ENCODE results near the gene TM9SF3.

TM9SF3 gene

DNA sequence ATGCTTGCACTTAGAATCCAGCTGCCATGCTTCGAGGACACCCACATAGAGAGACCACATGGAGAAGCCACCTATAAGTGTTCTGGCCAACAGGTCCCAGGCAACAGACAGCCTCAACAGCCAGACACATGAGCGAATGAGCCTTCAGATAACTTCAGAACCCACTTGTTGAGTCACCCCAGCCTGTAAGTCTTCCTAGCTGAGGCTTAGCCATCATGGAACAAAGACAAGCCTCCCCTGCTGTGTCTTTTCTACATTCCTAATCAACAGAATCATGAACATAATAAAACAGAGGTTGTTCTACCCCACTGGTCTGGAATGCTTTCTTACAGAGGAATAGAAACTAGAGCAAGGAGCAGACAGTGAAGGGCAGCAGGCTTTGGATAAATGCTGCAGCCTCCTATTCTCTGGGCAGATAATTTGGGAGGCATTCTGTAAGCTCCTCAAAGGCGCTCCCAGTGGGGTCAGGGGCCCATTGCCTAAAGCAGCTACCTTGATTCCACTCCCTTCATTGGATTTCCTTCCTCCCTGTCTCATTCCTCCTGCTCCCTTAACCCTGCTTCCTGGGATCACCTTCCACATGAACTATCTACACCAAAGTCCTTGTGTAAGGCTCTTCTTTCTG is 77.7 kb downstream of the TM9SF3 start:
- DNase-seq (ENCODE audit: low read depth) = peak; percentile 92

DNA sequence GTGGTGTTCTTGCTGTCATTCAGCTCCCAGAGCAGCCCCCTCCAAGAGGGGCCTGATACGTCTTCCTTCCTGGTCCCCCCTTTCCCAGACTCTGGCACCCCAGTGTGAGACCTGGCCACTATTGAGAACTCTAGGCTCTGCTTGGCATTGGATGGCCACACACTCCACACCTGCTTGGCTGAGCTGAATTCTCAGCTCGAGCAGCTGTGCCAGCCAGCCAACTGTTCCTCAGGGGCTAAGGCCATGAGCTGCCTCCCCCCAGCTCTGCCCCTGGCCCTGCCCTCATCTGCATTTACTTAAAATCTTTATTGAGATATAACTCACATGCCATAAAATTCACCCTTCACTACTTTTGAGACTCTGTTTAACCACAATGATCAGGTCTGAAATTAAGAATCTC is 79.8 kb downstream of the TM9SF3 start:
- no peak for DNase-seq (ENCODE audit: low read depth)

DNA sequence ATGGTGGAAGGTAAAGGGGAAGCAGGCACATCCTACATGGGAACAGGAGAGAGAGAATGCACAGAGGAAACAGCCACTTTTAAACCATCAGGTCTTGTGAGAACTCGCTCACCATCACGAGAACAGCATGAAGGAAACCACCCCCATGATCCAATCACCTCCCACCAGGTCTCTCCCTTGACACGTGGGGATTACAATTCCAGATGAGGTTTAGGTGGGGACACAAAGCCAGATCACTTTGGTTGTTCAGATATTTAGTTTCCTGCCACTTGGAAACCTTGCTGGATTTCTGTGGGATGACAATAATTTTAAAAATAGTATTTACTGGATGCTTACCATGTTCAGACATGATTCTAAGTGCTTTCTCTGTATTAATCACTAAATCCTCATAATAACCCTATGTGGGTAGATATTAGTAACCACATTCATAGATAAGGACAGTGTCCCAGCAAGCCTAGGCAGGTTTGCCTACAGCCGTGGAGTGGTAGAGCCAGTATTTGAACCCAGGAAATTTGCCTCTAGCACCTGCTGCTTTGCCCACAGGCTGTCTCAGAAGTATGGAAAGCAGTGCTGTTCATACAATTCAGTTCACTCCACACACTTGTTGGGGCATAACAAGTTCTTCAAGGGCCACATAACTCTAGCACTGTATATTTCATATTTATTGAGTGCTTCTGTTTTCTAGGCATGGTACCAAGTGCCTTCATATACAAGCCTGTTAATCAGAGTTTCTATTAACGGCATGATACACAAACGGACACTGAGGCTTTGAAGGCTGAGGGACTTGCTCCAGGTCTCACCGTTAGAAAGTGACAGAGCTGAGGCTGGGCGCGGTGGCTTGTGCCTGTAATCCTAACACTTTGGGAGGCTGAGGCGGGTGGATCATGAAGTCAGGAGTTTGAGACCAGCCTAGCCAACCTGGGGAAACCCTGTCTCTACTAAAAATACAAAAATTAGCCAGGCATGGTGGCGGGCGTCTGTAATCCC is 81.4 kb downstream of the TM9SF3 start:
- DNase-seq (ENCODE audit: low read depth) = no peak

DNA sequence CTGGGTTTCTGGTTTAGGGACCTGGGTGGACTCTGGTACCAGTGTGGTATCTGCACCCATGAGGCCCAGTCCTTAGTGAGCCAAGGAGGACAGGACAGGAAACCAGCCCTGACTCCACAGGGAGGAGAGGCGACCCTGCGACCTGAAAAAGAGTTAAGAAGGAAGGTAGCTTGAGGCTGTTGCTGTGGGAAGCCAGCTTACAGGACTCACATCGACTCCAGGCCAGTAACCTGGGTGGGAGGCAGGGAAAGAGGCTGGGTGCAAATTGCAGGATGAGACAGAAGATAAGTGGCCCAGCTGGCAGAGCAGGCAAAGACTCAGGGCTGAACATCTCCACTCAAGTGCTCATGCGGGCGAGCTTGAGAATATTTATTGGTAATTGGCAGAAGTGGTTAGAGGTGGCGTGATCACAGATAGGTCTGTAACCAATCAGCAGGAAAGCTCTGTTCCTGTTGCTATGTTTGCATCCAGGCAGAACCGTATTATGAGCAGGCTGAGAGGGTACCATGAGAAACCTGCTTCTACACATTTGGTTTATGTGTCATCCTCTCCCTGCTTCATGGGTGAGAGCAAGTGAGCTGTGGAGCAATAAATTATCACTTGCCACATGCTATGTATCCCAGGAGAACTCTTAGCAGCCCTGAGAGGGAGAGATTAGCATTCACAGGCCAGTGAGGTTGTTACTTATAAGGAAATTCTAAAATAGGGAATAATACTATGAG is 84.1 kb downstream of the TM9SF3 start:
- DNase-seq (ENCODE audit: low read depth) = no peak

DNA sequence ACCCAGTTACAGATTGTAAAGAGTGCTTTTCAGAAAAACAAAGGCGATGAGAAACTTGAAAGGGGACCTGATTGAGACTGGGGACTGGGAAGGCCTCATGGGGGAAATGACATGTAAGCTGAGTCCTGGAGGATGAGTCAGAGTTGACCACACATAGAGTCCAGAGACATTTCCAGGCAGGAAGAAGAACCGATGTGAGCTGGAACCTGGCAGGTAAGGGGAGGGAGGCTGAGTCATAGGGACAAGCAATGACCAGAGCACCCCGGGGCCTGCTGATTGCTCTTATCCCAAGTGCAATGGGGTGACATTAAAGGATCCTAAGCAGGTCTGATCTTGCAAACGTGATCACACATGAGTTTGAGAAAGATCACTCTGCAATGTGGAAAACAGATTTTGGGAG is 84.8 kb downstream of the TM9SF3 start:
- DNase-seq (ENCODE audit: low read depth) = peak; percentile 10

DNA sequence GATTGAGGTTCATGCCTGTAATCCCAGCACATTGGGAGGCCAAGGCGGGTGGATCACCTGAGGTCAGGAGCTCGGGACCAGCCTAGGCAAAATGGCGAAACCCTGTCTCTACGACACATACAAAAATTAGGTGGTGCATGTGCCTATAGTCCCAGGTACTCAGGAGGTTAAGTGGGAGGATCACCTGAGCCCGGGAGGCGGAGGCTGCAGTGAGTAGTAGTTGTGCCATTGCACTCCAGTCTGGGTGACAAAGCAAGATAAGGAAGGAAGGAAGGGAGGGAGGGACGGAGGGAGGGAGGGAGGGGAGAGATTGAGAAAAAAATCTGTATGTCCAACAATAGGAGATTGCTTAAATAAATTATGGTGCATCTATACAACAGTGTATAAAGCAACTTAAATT is 86.3 kb downstream of the TM9SF3 start:
- no peak for DNase-seq (ENCODE audit: low read depth)

DNA sequence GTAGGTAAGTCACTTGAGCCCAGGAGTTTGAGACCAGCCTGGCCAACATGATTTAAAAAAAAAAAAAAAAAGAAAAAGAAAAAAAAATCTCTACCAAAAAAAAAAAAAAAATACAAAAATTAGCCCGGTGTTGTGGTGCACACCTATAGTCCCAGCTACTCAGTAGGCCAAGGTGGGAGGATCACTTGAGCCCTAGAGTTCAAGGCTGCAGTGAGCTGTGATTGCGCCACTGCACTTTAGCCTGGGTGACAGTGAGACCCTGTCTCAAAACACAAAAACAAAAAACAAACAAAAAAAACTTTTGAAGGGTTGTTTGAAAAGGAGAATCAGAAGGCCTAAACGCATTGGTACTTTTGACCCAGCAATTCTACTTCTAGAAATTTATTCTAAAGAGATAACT is 86.8 kb downstream of the TM9SF3 start:
- DNase-seq (ENCODE audit: low read depth) = no peak

DNA sequence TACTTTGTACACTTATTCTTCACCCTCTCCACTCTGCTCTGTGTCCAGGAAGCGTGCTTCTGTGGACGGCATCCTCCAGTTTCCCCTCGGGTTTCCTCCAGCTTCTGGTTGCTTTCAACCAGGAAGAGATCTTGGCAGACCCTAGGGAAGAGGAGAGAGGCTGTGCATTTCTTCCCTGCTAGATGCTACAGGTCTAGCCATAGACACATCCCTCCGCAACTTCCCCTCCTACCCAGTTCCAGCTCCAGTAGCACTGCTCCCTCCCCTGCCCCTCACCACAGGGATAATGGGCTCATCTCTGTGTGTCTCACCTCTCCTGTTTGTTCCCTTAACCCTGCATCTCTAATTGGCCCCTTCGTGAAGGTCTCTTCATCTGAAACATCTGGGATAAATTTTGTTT is 89.4 kb downstream of the TM9SF3 start:
- no peak for DNase-seq (ENCODE audit: low read depth)

DNA sequence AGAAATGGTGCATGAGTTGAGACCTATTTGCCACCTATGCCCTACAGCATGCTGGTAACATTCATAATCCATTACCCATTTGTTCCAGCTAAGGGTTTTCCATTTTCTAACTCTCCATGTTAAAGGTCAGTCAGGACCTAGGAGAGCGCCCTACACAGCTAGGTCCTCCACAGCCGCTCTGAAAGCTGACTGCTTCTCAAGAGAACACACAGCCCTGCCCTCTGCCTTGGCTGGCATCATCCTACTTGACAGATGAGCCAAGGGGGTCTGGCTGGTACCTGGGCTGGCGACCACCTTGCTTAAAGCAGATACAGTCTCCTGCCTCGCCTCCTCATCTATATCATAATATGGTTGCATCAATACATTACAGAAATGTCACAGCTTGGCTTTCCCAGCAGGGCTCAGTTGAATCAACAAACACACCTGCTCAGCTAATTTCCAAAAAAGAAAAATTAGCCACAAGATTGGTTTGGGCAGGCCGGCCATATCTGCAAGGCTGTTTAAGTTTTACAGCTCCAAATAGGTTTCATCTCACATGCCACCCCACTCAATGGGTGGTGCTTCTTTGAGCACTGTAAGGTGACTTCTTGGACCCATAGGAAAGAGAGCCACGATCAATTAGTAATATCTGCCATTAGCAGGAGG is 90.4 kb downstream of the TM9SF3 start:
- no peak for DNase-seq (ENCODE audit: low read depth)

DNA sequence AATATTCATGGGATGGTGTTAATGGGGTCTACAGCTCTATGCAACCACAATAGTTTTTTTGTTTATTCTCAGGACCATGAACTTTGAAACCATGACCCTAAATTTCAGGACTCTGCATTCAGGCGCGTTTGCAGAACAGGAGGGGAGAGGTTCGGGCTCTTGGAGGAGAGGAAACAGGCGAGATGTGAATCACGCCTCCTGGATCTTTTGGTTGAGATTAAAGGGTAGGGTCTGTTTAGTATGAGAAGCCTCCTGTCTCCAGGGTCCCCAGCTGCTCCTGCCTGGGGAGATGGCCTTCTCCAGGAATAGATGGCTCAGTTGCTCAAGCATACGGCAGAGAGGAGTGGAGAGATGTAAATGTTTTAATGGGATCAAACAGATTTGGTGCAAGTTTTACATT is 91.3 kb downstream of the TM9SF3 start:
- DNase-seq (ENCODE audit: low read depth) = no peak

DNA sequence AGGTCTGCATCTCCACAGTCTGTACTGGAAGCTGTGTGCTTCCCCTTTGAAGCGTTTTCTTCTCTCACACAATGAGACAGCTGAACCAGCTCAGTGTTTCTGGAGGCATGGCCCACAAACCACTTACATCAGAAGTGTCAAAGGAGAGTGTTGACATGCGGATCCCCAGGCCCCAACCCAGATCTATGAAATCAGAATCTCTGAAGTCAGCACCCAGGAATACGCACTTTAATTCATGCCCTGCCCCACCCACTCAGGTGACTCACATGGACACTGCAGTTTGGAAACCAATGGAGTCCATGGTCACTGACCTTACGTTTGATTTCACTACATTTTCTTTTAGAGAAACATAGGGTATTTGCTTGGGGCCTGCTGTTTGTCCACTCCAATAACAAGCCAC is 92.1 kb downstream of the TM9SF3 start:
- no peak for DNase-seq (ENCODE audit: low read depth)

DNA sequence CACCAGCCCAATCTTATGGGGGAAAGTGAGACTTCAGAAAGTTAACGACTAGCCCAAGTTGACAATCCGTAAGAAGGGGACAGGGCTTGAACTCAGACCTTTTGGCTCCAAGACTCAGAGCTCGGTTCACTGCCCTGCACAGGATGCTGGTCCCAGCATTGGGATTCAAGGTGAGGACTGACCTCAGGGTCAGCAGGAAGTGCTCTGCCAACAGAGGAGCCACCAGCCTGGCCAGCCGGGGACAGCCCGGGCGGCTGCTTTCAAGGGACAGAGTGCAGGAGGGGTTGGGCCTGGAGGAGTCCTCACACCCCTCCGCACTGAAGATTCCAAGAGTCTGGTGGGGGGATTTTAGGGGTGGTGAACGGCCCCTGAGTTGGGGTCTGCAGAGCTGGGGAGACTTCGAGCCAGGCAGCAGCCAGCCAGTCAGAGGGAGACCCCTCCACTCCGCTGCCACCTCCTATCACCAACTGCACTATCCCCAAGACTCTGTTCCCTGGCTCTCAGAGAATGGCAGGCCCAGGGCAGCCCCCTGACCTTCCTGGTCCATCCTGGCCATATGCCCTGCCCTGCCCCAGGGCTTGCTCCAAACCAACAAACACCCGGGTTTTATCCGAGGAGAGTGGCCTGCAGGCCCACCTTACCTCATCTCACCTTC is 92.8 kb downstream of the TM9SF3 start:
- DNase-seq (ENCODE audit: low read depth) = no peak

DNA sequence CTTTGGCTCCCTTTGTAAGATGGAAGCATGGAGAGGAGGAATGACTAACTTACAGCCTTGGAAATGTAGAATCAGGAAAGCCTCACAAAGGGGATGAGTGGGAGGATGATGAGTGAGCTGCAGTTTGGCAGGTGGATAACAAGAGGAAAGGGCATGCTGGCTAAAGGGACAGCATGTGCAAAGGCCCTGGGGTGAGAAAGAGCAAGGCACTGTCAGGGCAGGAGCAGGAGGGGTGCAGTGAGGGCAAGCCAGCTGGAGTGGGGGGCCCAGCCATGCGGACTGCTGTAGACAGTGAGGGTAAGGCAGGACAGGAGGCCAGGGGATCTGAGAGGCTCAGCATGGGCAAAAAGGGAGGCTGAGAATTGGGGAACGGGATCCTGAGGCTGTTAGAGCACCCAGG is 93.6 kb downstream of the TM9SF3 start:
- no peak for DNase-seq (ENCODE audit: low read depth)

DNA sequence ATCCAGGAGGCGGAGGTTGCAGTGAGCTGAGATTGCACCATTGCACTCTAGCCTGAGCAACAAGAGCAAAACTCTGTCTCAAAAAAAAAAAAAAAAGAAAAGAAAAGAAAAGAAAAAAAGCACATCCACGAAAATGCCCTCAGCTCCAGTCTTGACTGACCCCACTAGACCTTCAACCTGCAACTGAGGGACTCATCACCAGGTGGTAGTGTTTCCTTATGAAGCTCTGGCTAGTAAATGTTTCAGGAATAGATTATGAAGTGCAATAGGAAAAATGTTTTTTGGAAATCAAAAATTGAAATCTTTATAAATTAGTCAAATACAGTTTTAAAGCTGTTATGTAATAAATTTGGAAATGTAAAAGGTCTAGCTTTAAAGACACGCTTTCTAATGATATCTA is 95.5 kb downstream of the TM9SF3 start:
- no peak for DNase-seq (ENCODE audit: low read depth)

DNA sequence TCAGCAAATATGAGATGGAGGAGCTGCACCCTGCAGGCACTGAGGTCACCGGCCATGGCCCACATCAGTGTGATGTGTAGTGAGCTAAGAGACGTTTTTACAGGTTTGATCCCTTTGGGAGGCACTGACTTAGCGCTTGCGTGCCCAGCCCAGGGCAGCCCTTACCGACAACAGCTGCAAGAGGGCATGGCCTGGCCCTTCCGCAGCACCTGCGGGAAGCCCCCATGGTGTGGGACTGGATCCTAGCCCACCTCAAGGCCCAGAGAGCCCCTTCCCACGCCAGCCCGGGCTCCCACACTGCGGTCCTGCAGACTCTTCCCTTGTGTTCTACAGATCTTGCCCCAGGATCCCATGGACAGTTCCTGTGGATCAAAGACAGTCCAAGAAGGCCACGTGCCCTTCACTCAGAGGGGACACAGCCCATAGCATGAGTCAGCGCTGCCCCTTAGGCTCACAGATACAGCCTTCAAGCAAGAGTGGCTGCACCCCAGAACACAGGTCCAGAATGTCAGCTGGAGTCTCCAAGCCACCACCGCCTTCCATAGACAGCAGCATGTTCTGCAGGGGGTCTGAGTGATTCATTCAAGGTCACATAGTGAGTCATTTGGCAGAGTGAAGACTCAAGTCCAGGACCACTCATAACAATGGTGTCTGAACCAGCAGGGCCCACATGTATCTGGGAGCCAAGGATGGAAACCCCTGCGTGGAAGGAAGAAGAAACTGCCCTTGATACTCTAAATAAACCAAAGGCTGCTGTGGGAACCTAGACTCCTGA is 98.5 kb downstream of the TM9SF3 start:
- DNase-seq (ENCODE audit: low read depth) = no peak

DNA sequence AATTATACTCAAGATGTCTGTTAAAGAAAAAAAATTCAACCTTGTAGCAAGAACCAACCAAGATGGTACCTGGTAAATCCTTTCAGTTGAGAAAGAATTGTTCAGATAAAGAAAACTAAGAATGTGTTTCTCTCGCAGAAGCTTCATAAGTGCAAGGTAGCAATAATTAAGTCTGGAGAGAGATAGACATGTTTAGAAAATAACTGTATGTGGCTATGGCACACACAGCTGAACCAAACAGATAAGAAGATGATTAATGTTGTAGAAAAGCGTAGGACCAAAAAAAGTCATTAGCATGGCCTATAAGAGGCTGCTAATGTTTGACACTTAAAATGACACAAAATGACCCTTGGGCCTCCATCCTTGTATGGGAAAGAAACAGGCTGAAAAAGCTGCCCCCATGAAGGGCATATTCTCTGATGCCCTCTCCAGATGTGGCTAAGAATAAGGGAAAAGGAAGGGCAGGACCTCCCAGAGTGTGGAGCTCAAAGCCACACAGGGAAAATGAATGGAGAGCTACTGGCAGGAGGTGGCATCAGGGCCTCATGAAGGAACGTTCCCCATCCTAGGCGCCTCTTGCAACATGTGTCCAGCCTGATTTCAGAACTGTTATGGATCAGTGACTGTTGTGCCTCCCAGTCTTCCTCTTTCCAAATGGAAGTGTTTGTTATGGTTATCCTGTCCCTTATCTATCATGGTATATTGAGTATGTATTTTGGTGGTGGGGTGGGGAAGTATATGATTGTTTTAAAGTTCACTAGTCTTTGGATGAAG is 103.8 kb downstream of the TM9SF3 start:
- no peak for DNase-seq (ENCODE audit: low read depth)

DNA sequence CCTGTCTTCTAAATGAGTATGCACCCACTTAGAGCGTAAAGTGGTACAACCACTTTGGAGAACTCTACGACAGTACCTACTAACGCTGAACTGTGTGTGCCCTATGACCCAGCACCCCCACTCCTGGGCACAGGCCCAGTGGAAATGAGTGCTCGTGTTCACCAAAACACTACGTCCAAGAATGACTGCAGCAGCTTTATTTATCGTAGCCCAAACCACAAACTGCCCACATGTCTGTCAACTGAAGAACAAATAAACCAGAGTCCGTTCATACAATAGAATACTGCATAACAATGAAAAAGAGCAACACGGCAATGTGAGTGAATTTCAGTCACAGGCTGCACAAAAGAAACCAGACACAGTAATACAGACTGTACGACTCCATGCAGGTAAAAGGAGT is 108.5 kb downstream of the TM9SF3 start:
- no peak for DNase-seq (ENCODE audit: low read depth)

DNA sequence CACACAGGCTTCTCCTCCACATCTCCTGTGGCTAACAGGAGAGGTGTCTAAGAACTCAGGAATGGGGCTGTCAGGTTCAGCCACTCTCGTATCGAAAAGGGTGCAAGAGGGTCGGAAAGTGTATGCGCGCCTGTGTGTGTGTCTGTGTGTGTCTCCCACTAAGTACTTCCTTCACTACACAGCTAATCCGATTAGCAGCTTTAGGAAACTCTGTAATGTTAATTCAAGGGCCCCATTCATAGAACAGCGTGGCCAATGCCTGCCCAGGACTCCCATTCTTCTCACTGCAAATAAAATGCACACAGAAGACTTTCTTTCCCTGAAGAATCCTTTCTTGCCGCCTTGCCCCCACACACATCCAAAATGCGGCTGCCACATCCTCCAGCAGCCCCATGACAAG is 112.9 kb downstream of the TM9SF3 start:
- DNase-seq (ENCODE audit: low read depth) = no peak

DNA sequence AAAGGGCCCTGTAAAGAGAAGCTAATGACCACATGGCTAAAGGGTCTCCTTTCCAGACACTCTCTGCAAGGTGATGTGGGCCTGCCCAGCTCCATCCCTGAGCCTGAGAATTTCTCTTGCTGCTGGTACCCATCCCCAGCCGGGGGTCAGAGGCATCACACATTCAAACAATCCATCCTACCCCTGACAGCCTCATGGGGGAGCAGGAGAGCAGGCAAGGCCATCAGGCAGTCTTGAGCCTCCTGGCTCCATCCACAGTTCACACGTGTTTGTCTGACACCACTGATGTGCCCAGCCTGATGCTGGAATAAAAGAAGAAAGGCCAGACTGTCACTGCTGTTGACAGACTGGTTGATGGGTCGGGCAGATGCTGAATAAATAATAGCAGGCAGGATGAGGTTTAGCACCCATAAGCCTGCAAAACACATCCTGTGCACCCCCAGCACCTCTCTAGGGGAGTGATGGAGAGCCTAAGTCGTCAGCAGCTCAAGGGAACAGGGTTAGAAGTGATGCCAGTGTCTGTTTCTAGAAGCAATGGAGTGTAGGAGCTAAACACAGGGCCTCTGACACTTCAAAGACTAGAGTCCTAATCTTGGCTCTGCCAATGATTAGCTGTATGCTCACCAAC is 116.6 kb downstream of the TM9SF3 start:
- no peak for DNase-seq (ENCODE audit: low read depth)

DNA sequence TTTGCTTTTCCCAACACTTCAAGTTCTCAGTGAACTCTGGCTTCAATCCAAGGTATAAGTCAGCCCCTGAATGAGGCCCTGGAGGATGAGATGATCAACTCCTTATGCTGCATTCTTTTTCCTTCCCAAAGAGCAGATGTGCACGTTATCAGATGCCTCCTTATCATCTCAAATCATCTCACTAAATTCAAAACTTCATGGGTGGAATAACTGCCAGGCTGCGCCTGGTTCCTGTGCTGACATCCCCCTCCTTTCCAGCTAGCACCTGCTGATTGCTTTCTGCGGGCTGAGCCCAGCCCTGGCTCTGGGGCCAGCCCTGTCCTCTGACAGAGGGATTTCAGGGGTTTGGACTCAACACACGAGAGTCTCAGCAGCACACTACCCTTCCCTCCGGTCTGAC is 118.0 kb downstream of the TM9SF3 start:
- no peak for DNase-seq (ENCODE audit: low read depth)
